Lung (tissue), 12 donors: Measurements from ENCODE around the gene CRISPLD2. TPM values are rescaled to one million over a fixed set of nuclear protein-coding genes. Genes with fewer than 3 reads are reported as not detected.

Source experiments
- ATAC-seq: fragments of 200-7000 bp; cut with Tn5 transposase; one replicate; pipeline ENCODE4 v1.9.1; 2020; ENCODE audit warnings: moderate number of reproducible peaks; ENCODE audit not compliant: insufficient read depth, low FRiP score
- DNase-seq, 3 donors: peaks; one replicate each; pipeline ENCODE4 v3.0.0-alpha.2; 2013 to 2017
- H3K27ac ChIP-seq, 2 donors: one replicate each; pipeline ENCODE4 v1.5.1; 2013; ENCODE audit warnings: mild to moderate bottlenecking in 2 of 2, moderate library complexity in 2 of 2, control low read depth in 1 of 2, inconsistent platforms in 1 of 2, low read depth in 1 of 2, low read length in 1 of 2
- H3K27me3 ChIP-seq, 3 donors: one replicate each; pipeline ENCODE4 v1.5.1; 2013; ENCODE audit warnings: low read length in 2 of 3; ENCODE audit not compliant: control insufficient read depth in 3 of 3, insufficient read depth in 3 of 3
- H3K36me3 ChIP-seq, 4 donors: one replicate each; pipeline ENCODE4 v1.5.1; 2013; ENCODE audit warnings: low read length in 4 of 4, mild to moderate bottlenecking in 1 of 4, moderate library complexity in 1 of 4; ENCODE audit not compliant: control insufficient read depth in 4 of 4, insufficient read depth in 4 of 4
- H3K4me1 ChIP-seq, 5 donors: one replicate each; pipeline ENCODE4 v1.5.1; 2013; ENCODE audit warnings: low read length in 5 of 5, mild to moderate bottlenecking in 2 of 5, moderate library complexity in 1 of 5; ENCODE audit not compliant: control insufficient read depth in 5 of 5, insufficient read depth in 5 of 5
- H3K4me3 ChIP-seq: one replicate; pipeline ENCODE4 v1.5.1; 2013; ENCODE audit warnings: mild to moderate bottlenecking, control low read depth, moderate library complexity
- H3K9ac ChIP-seq, 2 donors: one replicate each; pipeline ENCODE4 v1.5.1; 2013; ENCODE audit warnings: low read length in 2 of 2, control low read depth in 1 of 2; ENCODE audit not compliant: insufficient read depth in 1 of 2
- H3K9me3 ChIP-seq, 4 donors: one replicate each; pipeline ENCODE4 v1.5.1; 2013; ENCODE audit warnings: low read length in 3 of 4, mild to moderate bottlenecking in 1 of 4, moderate library complexity in 1 of 4; ENCODE audit not compliant: control insufficient read depth in 4 of 4, insufficient read depth in 3 of 4
- WGBS, 2 donors: extraction: QIAGEN DNeasy Blood & Tissue Kit; methylation state at CpG; one replicate each; pipeline ENCODE4 v1.1.7; 2013; 5-methylcytosine and 5-hydroxymethylcytosine counted together
- polyA plus RNA-seq, 2 donors: library from polyadenylated mRNA; stranded (reverse); fragments of 200-250 nt; gene quantifications; one replicate each; pipeline ENCODE4 v1.2.1, GENCODE V29; 2013
- total RNA-seq, 2 donors: library from RNA; depleted of rRNA in 1 of 2; stranded (reverse); fragments of >200 nt in 1 of 2; gene quantifications; one replicate each; pipeline ENCODE4 v1.2.1, GENCODE V29; 2014 to 2021
- TF ChIP-seq, protein P1 (sequence below): IDR thresholded peaks from 2 replicates; pipeline ENCODE4 v1.5.1; 2012; ENCODE audit warnings: mild to moderate bottlenecking; ENCODE audit errors: control extremely low read depth, extremely low read depth
- donor health status: control.
- donor health status: control.
- donor health status: Bipolar disorder and iron deficiency.
- donor health status: healthy.
- donor health status: DM: yes; HTN: yes; CAD: no.

Gene CRISPLD2
- total and polyA plus RNA-seq, 4 donors, result 30.3 to 136 (median 42.5) TPM

DNA sequence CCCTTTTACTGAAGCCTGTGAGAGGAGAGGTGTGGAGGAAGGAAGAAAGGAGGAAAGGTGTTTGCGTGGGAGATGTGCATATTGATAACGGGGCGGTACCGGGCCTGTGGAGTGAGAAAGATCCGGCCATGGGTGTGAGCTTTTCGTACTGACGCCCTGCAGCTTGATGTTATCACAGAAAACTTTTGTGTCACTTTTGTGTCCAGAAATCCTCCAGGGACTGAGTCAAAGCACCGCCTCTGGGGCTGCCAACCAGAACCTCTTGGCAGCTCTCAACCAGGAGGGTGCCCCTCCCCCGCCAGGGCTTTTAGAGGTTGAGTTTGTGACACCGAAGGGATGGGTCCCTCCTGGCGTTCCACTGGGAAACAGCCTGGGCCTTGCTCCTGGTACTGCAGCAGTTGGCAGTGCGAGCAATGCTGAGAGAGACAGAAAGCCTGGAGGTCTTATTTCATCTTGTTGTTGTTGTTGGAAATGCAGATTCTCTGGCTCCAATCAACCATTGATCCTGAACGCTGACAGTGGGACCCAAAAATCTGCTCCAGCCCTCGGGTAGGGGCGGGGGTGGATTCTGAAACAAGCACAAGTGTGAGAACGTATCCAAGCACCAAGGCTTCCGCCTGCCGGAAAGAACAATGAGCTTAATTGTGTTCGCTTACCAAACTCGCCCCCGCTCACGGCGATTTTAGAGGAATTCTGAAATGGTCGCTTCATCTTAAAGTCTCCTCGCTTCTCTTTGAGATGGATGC is 65.0 kb downstream of the CRISPLD2 start:
- H3K9me3 ChIP-seq, result no peaks in the 10 kb centered on the region
- H3K9ac ChIP-seq, result peak overlapping the region in 1 of 2 donors; percentile 39
- H3K4me1 ChIP-seq, result peaks cover 0 to 13% (median 3%) of the 10 kb centered on the region in 5 donors
- H3K36me3 ChIP-seq, result peaks cover 0 to 1% (median 0%) of the 10 kb centered on the region in 4 donors
- no peak overlapping the region for H3K4me3 ChIP-seq
- H3K27me3 ChIP-seq, result no peaks in the 10 kb centered on the region
- H3K27ac ChIP-seq, result no peak overlapping the region
- TF ChIP-seq, protein P1, sequence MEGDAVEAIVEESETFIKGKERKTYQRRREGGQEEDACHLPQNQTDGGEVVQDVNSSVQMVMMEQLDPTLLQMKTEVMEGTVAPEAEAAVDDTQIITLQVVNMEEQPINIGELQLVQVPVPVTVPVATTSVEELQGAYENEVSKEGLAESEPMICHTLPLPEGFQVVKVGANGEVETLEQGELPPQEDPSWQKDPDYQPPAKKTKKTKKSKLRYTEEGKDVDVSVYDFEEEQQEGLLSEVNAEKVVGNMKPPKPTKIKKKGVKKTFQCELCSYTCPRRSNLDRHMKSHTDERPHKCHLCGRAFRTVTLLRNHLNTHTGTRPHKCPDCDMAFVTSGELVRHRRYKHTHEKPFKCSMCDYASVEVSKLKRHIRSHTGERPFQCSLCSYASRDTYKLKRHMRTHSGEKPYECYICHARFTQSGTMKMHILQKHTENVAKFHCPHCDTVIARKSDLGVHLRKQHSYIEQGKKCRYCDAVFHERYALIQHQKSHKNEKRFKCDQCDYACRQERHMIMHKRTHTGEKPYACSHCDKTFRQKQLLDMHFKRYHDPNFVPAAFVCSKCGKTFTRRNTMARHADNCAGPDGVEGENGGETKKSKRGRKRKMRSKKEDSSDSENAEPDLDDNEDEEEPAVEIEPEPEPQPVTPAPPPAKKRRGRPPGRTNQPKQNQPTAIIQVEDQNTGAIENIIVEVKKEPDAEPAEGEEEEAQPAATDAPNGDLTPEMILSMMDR, result no peak
- DNase-seq (peak; percentile 28 to 48 (median 45)), ATAC-seq (no peak)
- WGBS, 2 donors, result 42 to 49% methylated on average over 25 of the region's 25 CpGs

DNA sequence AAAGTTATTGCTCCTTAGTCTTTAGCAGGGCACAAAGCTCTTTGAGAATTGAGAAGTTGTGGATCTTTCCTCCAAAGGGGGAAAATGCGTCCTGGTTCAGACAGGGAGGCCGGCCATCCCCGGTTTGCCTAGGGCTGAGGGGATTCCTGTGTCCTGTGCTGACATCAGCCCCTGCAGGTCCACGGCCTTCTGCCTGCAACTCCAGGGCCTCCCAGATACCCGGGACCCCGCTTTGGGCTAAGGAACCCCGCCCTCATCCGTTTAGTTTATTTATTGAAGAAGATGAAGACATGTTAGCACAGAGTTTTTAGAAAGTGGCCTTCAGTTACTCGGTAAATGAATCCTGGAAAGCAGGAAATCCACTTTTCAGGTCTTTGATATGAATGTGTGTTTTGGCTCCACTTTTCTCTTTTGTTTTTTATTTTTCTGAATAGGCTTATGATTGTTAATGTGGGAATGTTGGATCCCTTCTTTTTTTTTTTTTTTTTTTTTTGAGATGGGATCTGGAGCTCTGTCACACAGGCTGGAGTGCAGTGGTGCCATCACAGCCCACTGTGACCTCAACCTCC is 65.6 kb downstream of the CRISPLD2 start:
- no peaks in the 10 kb centered on the region for H3K9me3 ChIP-seq
- no peaks in the 10 kb centered on the region for H3K27me3 ChIP-seq
- no peak overlapping the region for H3K9ac ChIP-seq
- TF ChIP-seq, protein P1, result no peak
- DNase-seq (no peak), ATAC-seq (no peak)
- no peak overlapping the region for H3K27ac ChIP-seq
- 48 to 51% methylated on average over 9 of the region's 9 CpGs for WGBS, 2 donors
- H3K4me3 ChIP-seq, result no peak overlapping the region
- peaks cover 0 to 14% (median 1%) of the 10 kb centered on the region in 5 donors for H3K4me1 ChIP-seq
- H3K36me3 ChIP-seq, result peaks cover 0 to 1% (median 0%) of the 10 kb centered on the region in 4 donors

DNA sequence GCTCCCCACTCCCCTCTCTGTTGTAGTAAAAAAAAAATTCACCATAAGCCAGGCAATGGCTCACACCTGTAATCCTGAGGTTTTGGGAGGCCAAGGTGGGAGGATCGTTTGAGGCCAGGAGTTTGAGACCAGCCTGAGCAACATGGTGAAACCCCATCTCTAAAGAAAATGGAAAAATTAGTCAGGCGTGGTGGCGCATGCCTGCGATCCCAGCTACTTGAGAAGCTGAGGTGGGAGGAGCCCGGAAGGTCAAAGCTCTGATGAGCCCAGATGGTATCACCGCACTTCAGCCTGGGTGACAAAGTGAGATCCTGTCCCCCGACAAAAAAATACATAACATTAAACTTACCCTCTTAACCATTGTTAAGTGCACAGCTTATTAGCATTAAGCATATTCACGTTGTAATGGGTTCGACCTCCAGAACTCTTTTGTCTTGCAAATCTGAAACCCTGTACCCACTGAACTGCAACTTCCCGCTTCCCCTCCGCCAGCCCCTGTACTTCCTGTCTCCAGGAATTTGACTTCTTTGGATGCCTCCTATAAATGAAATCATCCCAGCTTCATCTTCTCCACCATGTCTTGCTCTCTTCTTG is 66.8 kb downstream of the CRISPLD2 start:
- H3K9me3 ChIP-seq, result no peaks in the 10 kb centered on the region

More for the DNA sequence above, 66.8 kb downstream of the CRISPLD2 start:
- Histone ChIP-seq H3K9ac (no peak overlapping the region), H3K4me3 (no peak overlapping the region), H3K27me3 (no peaks in the 10 kb centered on the region), H3K36me3 (peaks cover 0 to 1% (median 0%) of the 10 kb centered on the region in 4 donors), H3K27ac (no peak overlapping the region), H3K4me1 (peaks cover 0 to 21% (median 0%) of the 10 kb centered on the region in 5 donors)
- 94% methylated on average over 11 of the region's 11 CpGs for WGBS, 2 donors
- TF ChIP-seq, protein P1, result no peak
- no peak for DNase-seq
- no peak for ATAC-seq
